ENCODE measurements around the gene HDAC9.

Gene HDAC9

DNA sequence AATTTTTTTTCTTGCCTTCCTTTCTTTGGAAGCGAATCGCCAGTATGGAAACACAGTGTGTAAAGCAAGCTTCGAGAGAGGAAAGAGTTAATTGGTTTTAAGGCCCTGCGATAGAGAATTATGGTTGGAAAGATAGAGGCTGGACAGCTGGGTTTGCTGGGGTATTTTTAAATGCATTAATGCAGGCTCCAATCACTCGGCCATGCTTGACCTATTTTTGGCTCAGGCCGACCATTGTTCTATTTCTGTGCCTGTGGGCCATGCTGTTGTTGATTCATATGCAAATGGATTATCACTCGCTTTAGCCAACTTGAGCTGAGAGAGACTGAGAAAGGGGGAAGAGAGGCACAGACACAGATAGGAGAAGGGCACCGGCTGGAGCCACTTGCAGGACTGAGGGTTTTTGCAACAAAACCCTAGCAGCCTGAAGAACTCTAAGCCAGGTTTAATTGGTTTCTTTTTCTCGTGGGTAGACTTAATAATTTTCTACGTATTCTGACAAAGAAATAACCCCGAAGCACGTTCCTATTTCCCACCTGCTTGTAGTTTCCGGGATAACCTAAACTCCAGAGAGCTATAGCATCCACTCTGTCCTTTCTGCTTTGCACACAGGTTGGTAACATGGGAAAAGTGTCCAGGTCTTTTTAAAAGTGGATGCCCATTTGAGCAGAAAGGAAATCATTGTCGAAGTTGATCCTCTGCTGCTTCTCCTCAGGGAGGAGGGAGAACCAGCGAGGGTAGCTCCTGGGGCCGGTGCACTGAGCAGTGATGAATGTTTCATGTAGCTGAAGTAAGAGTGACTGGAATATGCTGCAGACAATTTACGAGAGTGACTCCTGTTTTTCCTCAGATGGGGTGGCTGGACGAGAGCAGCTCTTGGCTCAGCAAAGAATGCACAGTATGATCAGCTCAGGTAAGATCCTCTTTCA, at the start of gene HDAC9:
TSS of gene HDAC9 (plus strand) at position 338 of the 929 bp plus-strand sequence. CDS start at position 892, 554 bp downstream.
- DNase-seq (ENCODE audit: low spot score): peak; percentile 27

DNA sequence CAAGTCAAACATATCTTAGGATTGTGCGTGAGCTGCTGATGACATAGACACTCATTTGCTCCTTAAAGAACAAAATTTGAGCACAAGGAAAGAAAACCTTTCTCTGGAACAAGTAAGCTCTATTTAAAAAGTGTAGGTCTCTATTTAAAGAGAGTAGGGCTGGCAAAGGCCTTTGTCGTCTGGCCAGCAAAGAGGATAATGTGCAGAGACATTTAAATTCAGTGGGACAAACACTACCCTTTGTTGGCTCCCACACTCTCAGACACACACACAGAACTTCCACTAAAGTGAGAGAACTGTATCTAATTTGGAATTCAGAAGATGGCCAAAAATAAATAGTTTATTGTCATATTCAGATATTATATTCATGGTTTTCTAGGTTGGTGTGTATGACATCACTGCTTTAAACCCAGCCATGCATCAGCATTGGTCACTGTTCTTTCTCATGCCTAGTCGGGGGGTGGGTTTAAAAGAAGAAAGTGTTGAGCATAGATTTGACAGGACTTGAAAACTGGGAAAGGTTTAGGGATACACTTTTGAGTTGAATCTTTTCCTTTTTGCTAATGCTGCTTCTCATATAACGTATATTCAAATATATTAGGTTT, 49.5 kb upstream of the HDAC9 start:
- no peak for DNase-seq (ENCODE audit: low spot score)

DNA sequence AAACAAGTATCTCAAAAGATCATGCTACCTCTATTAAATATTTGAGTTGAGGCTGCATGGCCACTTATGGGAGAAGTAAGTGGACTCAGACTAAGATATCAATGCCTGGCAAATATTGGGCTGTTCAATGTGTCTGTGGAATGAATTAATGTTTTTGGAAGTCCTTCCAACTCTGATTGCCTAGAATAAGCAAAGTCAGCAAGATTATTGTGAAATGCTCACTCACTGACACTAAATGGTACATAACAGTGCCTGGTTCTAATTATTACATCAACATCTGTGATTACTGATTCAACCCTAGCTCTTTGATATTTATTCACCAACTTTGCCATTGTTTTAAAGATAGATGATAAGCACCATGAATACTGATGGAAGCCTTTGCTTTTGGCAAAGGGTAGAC, 45.5 kb upstream of the HDAC9 start:
- DNase-seq (ENCODE audit: low spot score): peak; percentile 10

DNA sequence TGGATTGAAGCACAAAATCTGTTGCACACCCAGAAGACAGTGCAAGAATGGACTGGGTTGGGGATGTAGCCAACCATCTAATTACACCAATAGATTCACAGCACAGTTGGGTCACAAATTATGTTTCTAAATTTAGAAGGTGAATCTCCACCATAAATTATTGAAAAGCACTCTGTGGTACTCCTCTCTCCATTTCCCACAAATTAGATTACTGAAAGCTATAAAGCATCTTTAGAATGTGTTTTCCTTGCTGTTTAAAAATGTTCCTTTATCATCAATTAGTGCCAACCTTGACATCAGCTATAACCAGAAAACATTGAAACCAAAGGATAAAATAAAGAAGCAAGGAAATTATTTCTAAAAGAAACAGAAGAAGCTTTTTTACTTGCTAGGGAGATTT, 39.9 kb upstream of the HDAC9 start:
- no peak for DNase-seq (ENCODE audit: low spot score)

GRCh38 chr7:18457832-18458231, 37.7 kb upstream of the HDAC9 start:
- no peak for DNase-seq (ENCODE audit: low spot score)

DNA sequence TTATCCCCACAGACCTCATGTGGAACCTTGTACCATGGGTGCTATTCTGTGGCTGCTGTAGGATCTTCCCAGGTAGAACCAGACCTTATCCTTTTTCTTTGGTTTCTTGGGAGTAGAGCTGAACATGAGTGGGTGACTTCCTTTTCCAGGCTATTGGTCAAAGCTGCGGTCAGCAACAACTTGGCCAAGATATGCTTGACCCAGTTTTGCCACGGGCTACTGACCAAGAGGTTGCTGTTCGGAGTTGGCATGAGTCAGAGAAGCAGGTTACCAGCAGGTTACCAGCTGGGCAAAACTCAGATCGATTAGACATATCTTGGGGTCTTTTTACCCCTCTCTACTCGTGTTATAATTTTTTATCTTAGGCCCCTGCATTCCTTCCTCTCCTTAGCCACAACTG, 36.7 kb upstream of the HDAC9 start:
- no peak for DNase-seq (ENCODE audit: low spot score)

DNA sequence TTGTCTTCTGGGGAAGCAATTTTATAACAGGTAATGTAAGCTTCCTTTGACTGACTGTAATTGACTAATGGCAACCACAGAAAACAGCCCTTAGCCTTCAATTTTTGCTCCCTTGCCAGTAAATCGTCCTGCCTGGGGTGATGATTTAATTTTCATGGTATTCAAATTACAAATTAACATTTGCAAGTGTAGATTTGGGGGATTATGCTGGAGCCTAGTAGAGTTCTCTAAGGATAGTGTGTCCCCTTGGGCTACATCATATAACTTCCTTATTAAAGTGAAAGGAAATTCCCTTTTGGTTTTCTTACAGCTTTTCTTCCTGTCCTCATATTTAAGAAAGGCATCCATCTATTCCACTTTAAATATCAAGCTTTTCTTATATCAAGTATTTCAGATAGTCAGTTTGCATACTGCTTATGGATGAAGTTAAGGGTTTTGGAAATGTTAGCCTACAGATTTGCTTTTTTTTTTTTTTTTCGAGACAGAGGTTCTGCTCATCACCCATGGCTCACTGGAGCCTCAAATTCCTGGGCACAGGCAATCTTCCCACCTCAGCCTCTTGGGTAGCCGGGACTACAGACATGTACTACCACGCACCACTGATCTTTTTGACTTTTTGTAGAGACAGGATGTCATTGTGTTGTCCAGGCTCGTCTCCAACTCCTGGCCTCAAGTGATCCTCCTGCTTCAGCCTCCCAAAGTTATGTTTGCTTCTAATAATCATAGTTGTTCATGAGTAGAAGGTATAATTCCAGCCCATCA, 35.9 kb upstream of the HDAC9 start:
- DNase-seq (ENCODE audit: low spot score): peak; percentile 3

- no peak for DNase-seq (ENCODE audit: low spot score)
Observed at GRCh38 chr7:18461785-18462467, 33.6 kb upstream of the HDAC9 start.

DNA sequence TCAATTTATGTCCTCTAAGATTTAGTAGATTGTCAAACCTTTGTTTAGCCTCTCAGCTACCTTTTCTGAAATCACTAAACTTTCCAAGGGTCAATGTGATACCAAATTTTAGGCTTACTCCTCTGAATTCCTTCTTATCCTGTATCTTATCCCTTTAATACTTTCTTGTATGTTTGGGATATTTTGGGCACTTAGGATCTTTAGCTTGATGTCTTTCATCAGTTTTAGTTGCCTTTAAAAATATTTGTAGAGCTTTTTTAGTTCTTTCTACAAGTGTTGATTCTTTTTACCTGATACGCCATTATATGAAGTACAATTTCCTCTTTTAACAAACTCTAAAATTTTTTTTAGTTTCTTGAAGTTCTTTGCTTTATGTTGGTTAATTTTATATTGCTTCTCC, 30.7 kb upstream of the HDAC9 start:
- no peak for DNase-seq (ENCODE audit: low spot score)

DNA sequence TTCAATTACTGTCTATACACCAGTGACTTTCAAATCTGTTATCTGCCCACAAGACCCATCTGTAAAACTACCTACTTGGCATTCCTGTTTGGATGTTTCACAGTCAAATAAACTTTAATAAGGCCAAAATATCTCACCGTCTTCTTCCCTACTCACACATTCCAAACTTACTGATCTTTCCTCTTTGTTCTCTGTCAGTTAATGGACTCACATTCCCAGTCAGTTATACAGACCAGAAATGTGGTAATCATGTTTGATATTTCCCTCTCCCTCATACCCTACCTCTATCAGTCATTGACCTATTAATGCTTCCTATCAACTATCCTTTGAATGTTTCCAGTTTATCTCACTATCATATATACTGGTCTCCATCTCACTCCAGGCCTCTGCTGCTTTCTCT, 28.5 kb upstream of the HDAC9 start:
- DNase-seq (ENCODE audit: low spot score): no peak

DNA sequence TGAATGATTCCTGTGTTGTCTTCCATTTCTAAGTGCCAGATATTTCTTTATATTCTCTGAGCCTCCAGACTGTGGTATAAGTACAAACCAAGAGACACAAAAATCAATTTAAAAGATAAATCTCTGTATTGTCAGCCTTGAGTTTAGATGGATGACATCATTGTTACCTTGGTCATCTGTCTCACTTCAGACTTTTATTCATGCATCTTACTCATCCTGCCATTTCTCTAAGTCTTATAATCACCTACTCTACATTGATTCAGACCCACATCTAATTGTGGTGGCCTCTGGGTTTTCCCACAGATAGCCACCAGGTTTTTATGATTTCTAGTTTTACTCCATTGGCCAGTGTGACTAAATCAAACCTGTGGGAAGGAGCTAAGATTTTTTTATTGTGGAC, 26.8 kb upstream of the HDAC9 start:
- no peak for DNase-seq (ENCODE audit: low spot score)

GRCh38 chr7:18469316-18469715, 26.2 kb upstream of the HDAC9 start:
- no peak for DNase-seq (ENCODE audit: low spot score)

- no peak for DNase-seq (ENCODE audit: low spot score)
Observed at GRCh38 chr7:18471476-18472160, 23.9 kb upstream of the HDAC9 start.

DNA sequence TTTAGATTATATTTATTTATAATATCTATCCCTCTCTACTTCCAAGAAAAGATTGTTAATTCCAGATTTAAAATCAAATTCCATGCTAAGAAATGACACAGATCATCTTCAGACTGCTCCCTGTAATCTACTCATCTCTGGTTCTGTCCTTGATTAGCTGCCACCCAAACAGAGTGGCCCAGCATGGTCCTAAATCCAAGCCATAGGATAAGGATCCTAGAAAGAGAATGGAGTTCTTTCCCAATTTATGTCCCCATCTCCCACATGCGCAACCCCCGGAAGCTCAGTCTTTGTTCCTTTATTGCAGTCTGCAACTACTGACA, 23.4 kb upstream of the HDAC9 start:
- DNase-seq (ENCODE audit: low spot score): no peak

GRCh38 chr7:18473119-18473518, 22.4 kb upstream of the HDAC9 start:
- no peak for DNase-seq (ENCODE audit: low spot score)

DNA sequence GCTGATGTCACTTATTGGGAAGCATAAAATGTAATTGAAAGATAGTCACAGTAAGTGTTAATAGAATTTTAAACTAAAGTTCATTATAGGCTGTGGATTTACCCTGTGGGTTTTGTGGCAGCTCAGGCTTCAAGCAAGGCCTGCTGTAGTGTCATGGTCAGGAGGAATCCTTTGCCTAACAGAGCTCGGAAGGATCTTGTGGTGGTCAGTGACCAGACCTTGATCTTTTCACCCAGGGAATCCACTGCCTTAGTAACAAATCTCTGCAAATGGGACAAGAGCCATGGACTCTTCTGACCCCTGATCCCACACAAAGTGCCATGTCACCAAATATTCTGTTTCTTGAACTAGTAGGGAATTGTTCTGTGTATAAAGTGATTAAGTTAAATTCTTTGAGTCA, 20.6 kb upstream of the HDAC9 start:
- no peak for DNase-seq (ENCODE audit: low spot score)

DNA sequence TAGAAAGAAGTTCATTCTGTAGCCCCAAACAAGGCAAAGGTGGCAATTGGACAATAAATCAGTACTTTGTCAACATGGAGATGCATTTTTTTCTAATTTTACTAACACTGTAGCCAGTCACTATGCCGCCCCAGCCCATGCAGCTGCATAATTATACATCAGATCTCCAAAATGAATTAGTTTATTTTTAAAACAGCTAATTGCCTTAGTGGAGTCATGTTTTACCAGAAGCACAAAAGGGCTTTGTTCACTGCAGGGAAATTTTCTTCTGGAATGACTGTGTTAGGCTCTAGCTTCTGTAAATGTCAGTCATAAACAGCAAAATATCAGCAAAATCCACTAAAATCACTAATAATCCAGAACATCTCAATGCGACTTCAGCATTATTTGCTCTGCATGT, 20.1 kb upstream of the HDAC9 start:
- no peak for DNase-seq (ENCODE audit: low spot score)

DNA sequence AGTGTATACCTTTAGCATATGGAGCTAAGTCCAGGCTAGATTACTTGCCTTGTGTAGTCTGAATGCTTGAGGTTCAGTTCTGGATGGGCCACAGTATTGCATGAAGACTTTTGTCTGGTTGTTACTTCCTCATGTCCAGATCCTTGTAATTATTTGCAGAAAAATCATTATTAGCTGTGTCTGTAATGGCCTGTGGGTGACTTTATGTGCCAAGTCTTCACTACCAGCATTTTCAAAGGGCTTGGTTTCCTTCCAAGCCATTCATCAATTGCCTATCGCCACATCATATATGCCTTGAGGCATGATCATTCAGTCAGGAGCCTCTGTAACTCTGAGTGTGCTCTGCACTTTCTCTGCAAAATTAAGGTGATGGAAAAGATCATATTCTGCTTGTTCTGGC, 13.8 kb upstream of the HDAC9 start:
- no peak for DNase-seq (ENCODE audit: low spot score)

DNA sequence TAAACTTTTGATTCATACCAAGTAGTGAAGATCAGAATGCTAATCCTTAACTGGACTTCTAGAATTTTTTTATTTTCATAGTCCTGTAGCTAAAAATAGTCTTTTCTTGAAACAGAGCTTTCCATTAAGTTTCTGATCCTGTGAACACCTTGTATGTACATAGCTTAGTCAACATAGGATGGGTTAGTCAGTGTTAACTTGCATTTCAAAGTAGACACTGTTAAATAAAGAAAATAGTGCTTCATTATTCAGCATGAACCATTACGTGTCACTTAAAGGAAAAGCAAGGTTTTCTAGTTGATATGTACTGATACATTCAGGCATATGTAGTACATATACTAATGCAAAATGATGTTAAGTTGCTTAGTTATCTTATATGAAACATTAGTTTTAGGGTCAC, 7.5 kb upstream of the HDAC9 start:
- DNase-seq (ENCODE audit: low spot score): no peak

DNA sequence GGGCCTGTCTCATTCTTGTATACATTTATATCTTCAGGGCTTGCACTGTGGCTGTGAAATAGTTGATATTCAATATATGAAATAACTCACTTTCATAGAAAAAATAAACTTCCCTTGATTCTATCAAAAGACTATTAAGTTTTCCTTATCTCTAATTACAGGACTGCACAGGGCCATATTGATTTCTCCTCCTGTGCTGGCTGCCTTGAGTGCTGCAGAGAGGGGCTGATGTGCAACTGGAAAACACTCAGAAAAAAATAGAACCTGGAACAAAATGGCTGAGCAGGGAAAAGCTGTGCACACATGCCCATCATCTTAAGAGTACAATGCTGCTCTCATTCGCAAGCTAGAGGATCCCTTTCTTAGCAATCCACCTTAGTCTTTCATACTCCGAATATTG, 5.9 kb upstream of the HDAC9 start:
- DNase-seq (ENCODE audit: low spot score): no peak

- no peak for DNase-seq (ENCODE audit: low spot score)
Observed at GRCh38 chr7:18491871-18492270, 3.7 kb upstream of the HDAC9 start.

- DNase-seq (ENCODE audit: low spot score): no peak
Observed at GRCh38 chr7:18494406-18494805, 1.1 kb upstream of the HDAC9 start.

Data from GM03348 (cell line).